Measurements from ENCODE around the gene IFIT2. TPM values are rescaled to one million over a fixed set of nuclear protein-coding genes. Genes with fewer than 3 reads are reported as not detected.

The IFIT2 gene
- total RNA-seq, 1 donor, result 9.0 TPM

GRCh38 chr10:89274928-89275327, 26.9 kb upstream of the IFIT2 start:
- Histone ChIP-seq H3K9me3 (ENCODE audit: low read depth, low read length) (no peaks in the 10 kb centered on the region), H3K27ac (ENCODE audit: low read depth, low read length) (peak overlapping the region; percentile 65), H2AFZ (ENCODE audit: low read length) (peak overlapping the region; percentile 44), H4K20me1 (ENCODE audit: insufficient read depth, low read length) (no peaks in the 10 kb centered on the region), H3K36me3 (ENCODE audit: insufficient read depth, low read length) (no peaks in the 10 kb centered on the region), H3K4me1 (ENCODE audit: insufficient read depth, low read length) (peaks cover 49% of the 10 kb centered on the region), H3K4me3 (ENCODE audit: insufficient read depth, low read length) (no peak overlapping the region), H3K4me2 (ENCODE audit: insufficient read depth, low read length) (peak overlapping the region; percentile 54), H3K79me2 (ENCODE audit: insufficient read depth, low read length) (no peaks in the 10 kb centered on the region), H3K27me3 (ENCODE audit: insufficient read depth, low read length) (no peaks in the 10 kb centered on the region)
- TF ChIP-seq CTCF (IDR thresholded peaks at IDR 0.05; ENCODE audit: extremely low read depth, low read depth, low read length), result no peak
- no peak for DNase-seq (ENCODE audit: insufficient read length, low spot score, missing footprints)

- Histone ChIP-seq H3K9me3 (ENCODE audit: low read depth, low read length) (no peaks in the 10 kb centered on the region), H3K79me2 (ENCODE audit: insufficient read depth, low read length) (no peaks in the 10 kb centered on the region), H4K20me1 (ENCODE audit: insufficient read depth, low read length) (no peaks in the 10 kb centered on the region), H3K36me3 (ENCODE audit: insufficient read depth, low read length) (no peaks in the 10 kb centered on the region), H3K4me1 (ENCODE audit: insufficient read depth, low read length) (peaks cover 46% of the 10 kb centered on the region), H3K27me3 (ENCODE audit: insufficient read depth, low read length) (no peaks in the 10 kb centered on the region), H3K4me2 (ENCODE audit: insufficient read depth, low read length) (peak overlapping the region; percentile 54), H2AFZ (ENCODE audit: low read length) (peak overlapping the region; percentile 44), H3K4me3 (ENCODE audit: insufficient read depth, low read length) (no peak overlapping the region), H3K27ac (ENCODE audit: low read depth, low read length) (peak overlapping the region; percentile 65)
- no peak for TF ChIP-seq CTCF (IDR thresholded peaks at IDR 0.05; ENCODE audit: extremely low read depth, low read depth, low read length)
- DNase-seq (ENCODE audit: insufficient read length, low spot score, missing footprints), result no peak
Measured at GRCh38 chr10:89275383-89275782, 26.5 kb upstream of the IFIT2 start.

- Histone ChIP-seq H3K27me3 (ENCODE audit: insufficient read depth, low read length) (no peaks in the 10 kb centered on the region), H3K79me2 (ENCODE audit: insufficient read depth, low read length) (no peaks in the 10 kb centered on the region), H3K4me3 (ENCODE audit: insufficient read depth, low read length) (peak overlapping the region; percentile 20), H3K4me2 (ENCODE audit: insufficient read depth, low read length) (peak overlapping the region; percentile 75), H3K9me3 (ENCODE audit: low read depth, low read length) (no peaks in the 10 kb centered on the region), H3K4me1 (ENCODE audit: insufficient read depth, low read length) (peaks cover 62% of the 10 kb centered on the region), H2AFZ (ENCODE audit: low read length) (peak overlapping the region; percentile 69), H3K36me3 (ENCODE audit: insufficient read depth, low read length) (no peaks in the 10 kb centered on the region), H3K27ac (ENCODE audit: low read depth, low read length) (peak overlapping the region; percentile 99), H4K20me1 (ENCODE audit: insufficient read depth, low read length) (no peaks in the 10 kb centered on the region)
- DNase-seq (ENCODE audit: insufficient read length, low spot score, missing footprints), result no peak
- TF ChIP-seq CTCF (IDR thresholded peaks at IDR 0.05; ENCODE audit: extremely low read depth, low read depth, low read length), result no peak
Measured at GRCh38 chr10:89278034-89278535, 23.8 kb upstream of the IFIT2 start.

- Histone ChIP-seq H2AFZ (ENCODE audit: low read length) (peak overlapping the region; percentile 4), H3K4me3 (ENCODE audit: insufficient read depth, low read length) (no peak overlapping the region), H3K4me1 (ENCODE audit: insufficient read depth, low read length) (peaks cover 71% of the 10 kb centered on the region), H3K9me3 (ENCODE audit: low read depth, low read length) (no peaks in the 10 kb centered on the region), H4K20me1 (ENCODE audit: insufficient read depth, low read length) (no peaks in the 10 kb centered on the region), H3K4me2 (ENCODE audit: insufficient read depth, low read length) (peak overlapping the region; percentile 34), H3K79me2 (ENCODE audit: insufficient read depth, low read length) (no peaks in the 10 kb centered on the region), H3K27me3 (ENCODE audit: insufficient read depth, low read length) (no peaks in the 10 kb centered on the region), H3K27ac (ENCODE audit: low read depth, low read length) (peak overlapping the region; percentile 99), H3K36me3 (ENCODE audit: insufficient read depth, low read length) (no peaks in the 10 kb centered on the region)
- DNase-seq (ENCODE audit: insufficient read length, low spot score, missing footprints), result no peak
- no peak for TF ChIP-seq CTCF (IDR thresholded peaks at IDR 0.05; ENCODE audit: extremely low read depth, low read depth, low read length)
Measured at GRCh38 chr10:89278900-89279392, 22.9 kb upstream of the IFIT2 start.
